Measurements from ENCODE around the gene CMSS1. TPM values are rescaled to one million over a fixed set of nuclear protein-coding genes. Genes with fewer than 3 reads are reported as not detected.

CMSS1 gene
- total and polyA plus RNA-seq, 2 of the 13 experiments (the other 11 are each of a cell fraction or from before 2014, with no cell fraction given), result 6.4 to 48.7 TPM

DNA sequence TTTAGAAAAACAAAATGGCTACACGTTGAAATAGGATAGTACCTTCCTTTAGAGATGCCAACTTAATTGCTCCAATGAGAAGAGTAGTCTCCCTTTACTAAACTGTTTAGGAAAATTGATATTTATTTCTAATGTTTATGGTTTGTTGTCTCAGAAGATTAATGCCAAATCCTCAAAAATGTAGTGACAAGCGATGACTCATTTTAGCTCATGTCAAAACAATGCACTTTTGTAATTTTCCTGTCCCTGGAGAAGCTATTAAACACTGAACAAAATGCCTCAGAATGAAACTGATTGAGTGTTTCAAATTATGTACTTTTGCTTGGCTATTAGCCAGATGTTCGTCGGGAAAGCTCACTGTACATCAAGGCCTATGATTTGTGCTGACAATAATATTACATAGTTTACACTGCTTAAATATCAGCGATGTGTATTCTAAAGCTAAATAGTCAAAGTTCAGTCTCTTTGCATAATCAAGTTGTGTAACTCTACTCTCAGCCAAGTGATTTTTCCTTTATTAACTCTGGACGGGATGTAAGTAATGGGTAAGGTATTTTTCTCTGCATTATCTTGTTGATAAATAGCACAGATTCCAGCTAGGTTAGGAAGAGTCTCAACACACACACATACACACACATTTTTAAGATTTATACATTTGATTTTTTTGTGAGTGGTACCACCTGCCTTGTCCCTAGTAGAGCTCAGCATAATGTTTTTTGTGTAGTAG, 83.7 kb downstream of the CMSS1 start (continued):
- TF ChIP-seq ZNF609 (CRISPR knock-in tag; IDR thresholded peaks at IDR 0.05; ENCODE audit: borderline replicate concordance) (peak; percentile 84), ZNF652 (CRISPR knock-in tag; IDR thresholded peaks at IDR 0.05; ENCODE audit: borderline replicate concordance, low read depth) (peak; percentile 70; the same call in 1 of the 2 replicates), ZBTB1 (CRISPR knock-in tag; IDR thresholded peaks at IDR 0.05; ENCODE audit: borderline replicate concordance) (no peak), GPBP1L1 (CRISPR knock-in tag; IDR thresholded peaks at IDR 0.05) (no peak), ZNF547 (CRISPR knock-in tag; IDR thresholded peaks at IDR 0.05) (no peak), MAFK (conservative IDR thresholded peaks at IDR 0.05 in 1 of 2, IDR thresholded peaks at IDR 0.05 in 1 of 2; ENCODE audit: low read length in 2 of 2) (peak; percentile 66 to 70), MAFG (CRISPR knock-in tag; IDR thresholded peaks at IDR 0.05) (no peak), MTF1 (CRISPR knock-in tag; IDR thresholded peaks at IDR 0.05) (no peak), NRL (CRISPR knock-in tag; IDR thresholded peaks at IDR 0.05; ENCODE audit: borderline replicate concordance) (no peak), PAWR (CRISPR knock-in tag; IDR thresholded peaks at IDR 0.05; ENCODE audit: borderline replicate concordance) (no peak), ZNF709 (CRISPR knock-in tag; IDR thresholded peaks at IDR 0.05) (no peak), ZNF251 (CRISPR knock-in tag; IDR thresholded peaks at IDR 0.05) (no peak), EP300 (IDR thresholded peaks at IDR 0.05; ENCODE audit: low read depth in 2 of 2, low read length in 2 of 2) (peak in 1 of 2 experiments; percentile 90; a peak in 2 of 4 replicates), EP300 (CRISPR knock-in tag; IDR thresholded peaks at IDR 0.05; ENCODE audit: borderline replicate concordance) (peak; percentile 80; the same call in 1 of the 2 replicates), TGIF2 (CRISPR knock-in tag; IDR thresholded peaks at IDR 0.05) (0 out of 2 replicates have a peak, but pooled peaks have one; percentile 30), ZSCAN25 (CRISPR knock-in tag; IDR thresholded peaks at IDR 0.05) (no peak), MYNN (CRISPR knock-in tag; IDR thresholded peaks at IDR 0.05; ENCODE audit: low read depth) (no peak)
- TF ChIP-seq, protein P1, sequence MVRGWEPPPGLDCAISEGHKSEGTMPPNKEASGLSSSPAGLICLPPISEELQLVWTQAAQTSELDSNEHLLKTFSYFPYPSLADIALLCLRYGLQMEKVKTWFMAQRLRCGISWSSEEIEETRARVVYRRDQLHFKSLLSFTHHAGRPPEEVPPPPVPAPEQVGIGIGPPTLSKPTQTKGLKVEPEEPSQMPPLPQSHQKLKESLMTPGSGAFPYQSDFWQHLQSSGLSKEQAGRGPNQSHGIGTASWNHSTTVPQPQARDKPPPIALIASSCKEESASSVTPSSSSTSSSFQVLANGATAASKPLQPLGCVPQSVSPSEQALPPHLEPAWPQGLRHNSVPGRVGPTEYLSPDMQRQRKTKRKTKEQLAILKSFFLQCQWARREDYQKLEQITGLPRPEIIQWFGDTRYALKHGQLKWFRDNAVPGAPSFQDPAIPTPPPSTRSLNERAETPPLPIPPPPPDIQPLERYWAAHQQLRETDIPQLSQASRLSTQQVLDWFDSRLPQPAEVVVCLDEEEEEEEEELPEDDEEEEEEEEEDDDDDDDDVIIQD (CRISPR knock-in tag; IDR thresholded peaks at IDR 0.05; ENCODE audit: low read depth), result peak; percentile 78
- TF ChIP-seq, protein P2, sequence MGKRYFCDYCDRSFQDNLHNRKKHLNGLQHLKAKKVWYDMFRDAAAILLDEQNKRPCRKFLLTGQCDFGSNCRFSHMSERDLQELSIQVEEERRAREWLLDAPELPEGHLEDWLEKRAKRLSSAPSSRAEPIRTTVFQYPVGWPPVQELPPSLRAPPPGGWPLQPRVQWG (CRISPR knock-in tag; IDR thresholded peaks at IDR 0.05; ENCODE audit: borderline replicate concordance, low read depth), result no peak
- TF ChIP-seq, protein P3, sequence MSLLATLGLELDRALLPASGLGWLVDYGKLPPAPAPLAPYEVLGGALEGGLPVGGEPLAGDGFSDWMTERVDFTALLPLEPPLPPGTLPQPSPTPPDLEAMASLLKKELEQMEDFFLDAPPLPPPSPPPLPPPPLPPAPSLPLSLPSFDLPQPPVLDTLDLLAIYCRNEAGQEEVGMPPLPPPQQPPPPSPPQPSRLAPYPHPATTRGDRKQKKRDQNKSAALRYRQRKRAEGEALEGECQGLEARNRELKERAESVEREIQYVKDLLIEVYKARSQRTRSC (CRISPR knock-in tag; IDR thresholded peaks at IDR 0.05; ENCODE audit: low read depth), result no peak

Measured in HepG2 (cell line).